Lower lobe of right lung (tissue), 2 donors: ENCODE measurements around the gene PTPRN2. TPM values are rescaled to one million over a fixed set of nuclear protein-coding genes. Genes with fewer than 3 reads are reported as not detected.

Experiments
- ATAC-seq, 2 donors: fragments of 200-7000 bp; cut with Tn5 transposase; one replicate each; pipeline ENCODE4 v1.9.1; 2020 to 2022; ENCODE audit warnings: mild to moderate bottlenecking in 2 of 2, moderate library complexity in 2 of 2
- DNase-seq: peaks from one replicate; pipeline ENCODE4 v3.0.0-alpha.2; 2020
- H3K27ac ChIP-seq: fragments of 200-600 bp; one replicate; pipeline ENCODE4 v1.8.0; 2022
- H3K27me3 ChIP-seq: fragments of 200-600 bp; one replicate; pipeline ENCODE4 v1.8.0; 2022; ENCODE audit warnings: low read depth
- H3K36me3 ChIP-seq: fragments of 200-600 bp; one replicate; pipeline ENCODE4 v1.8.0; 2022; ENCODE audit warnings: mild to moderate bottlenecking
- H3K4me1 ChIP-seq: fragments of 200-600 bp; one replicate; pipeline ENCODE4 v1.8.0; 2022
- H3K4me3 ChIP-seq: fragments of 200-600 bp; one replicate; pipeline ENCODE4 v1.8.0; 2022; ENCODE audit warnings: mild to moderate bottlenecking
- H3K9me3 ChIP-seq: fragments of 200-600 bp; one replicate; pipeline ENCODE4 v1.8.0; 2022
- CTCF ChIP-seq: fragments of 200-600 bp; IDR thresholded peaks from one replicate; pipeline ENCODE4 v1.8.0; 2022; ENCODE audit warnings: antibody characterized with exemption, mild to moderate bottlenecking
- intact Hi-C: fragments of 100-400 bp; cut with DNase I; formaldehyde crosslinking; loops from one replicate; pipeline ENCODE4 v1.11.0; 2022
- total RNA-seq: library from RNA; stranded (reverse); fragmentation: NEBNext Ultra II Directional; extraction: Animal tissue kit (Norgen Biotek cat#: 25700); gene quantifications from one replicate; pipeline ENCODE4 v1.2.1, GENCODE V29; 2021
- donor health status: DM: no; HTN: yes; CAD: no; lungs with severe emphysema.

The PTPRN2 gene
- total RNA-seq, 1 donor from 2014 or later = 6.8 TPM

GRCh38 chr7:157670490-157671357 is 916.9 kb downstream of the PTPRN2 start:
- DNase-seq (no peak), ATAC-seq (no peak)
- Histone ChIP-seq H3K9me3 (no peaks in the 10 kb centered on the region), H3K4me1 (no peaks in the 10 kb centered on the region), H3K27ac (no peak overlapping the region), H3K4me3 (no peak overlapping the region), H3K36me3 (no peaks in the 10 kb centered on the region), H3K27me3 (peaks cover 29% of the 10 kb centered on the region)
- intact Hi-C loops = no loop called here
- no peak for TF ChIP-seq CTCF

GRCh38 chr7:157669768-157670351 is 917.8 kb downstream of the PTPRN2 start:
- intact Hi-C loops = no loop called here
- Histone ChIP-seq H3K36me3 (no peaks in the 10 kb centered on the region), H3K27ac (no peak overlapping the region), H3K9me3 (no peaks in the 10 kb centered on the region), H3K4me3 (no peak overlapping the region), H3K4me1 (no peaks in the 10 kb centered on the region), H3K27me3 (peaks cover 22% of the 10 kb centered on the region)
- no peak for TF ChIP-seq CTCF
- no peak for DNase-seq
- ATAC-seq = no peak

- no peak for TF ChIP-seq CTCF
- Histone ChIP-seq H3K36me3 (no peaks in the 10 kb centered on the region), H3K27me3 (peaks cover 23% of the 10 kb centered on the region), H3K4me1 (no peaks in the 10 kb centered on the region), H3K9me3 (no peaks in the 10 kb centered on the region), H3K4me3 (no peak overlapping the region), H3K27ac (no peak overlapping the region)
- no peak for DNase-seq
- ATAC-seq = no peak
- intact Hi-C loops = no loop called here
Measured at GRCh38 chr7:157668884-157669767, 918.5 kb downstream of the PTPRN2 start.

GRCh38 chr7:157668221-157668883 is 919.3 kb downstream of the PTPRN2 start:
- Histone ChIP-seq H3K27me3 (peaks cover 30% of the 10 kb centered on the region), H3K4me3 (no peak overlapping the region), H3K36me3 (no peaks in the 10 kb centered on the region), H3K9me3 (no peaks in the 10 kb centered on the region), H3K27ac (no peak overlapping the region), H3K4me1 (no peaks in the 10 kb centered on the region)
- DNase-seq (no peak), ATAC-seq (no peak)
- intact Hi-C loops = no loop called here
- no peak for TF ChIP-seq CTCF

GRCh38 chr7:157667731-157668130 is 919.9 kb downstream of the PTPRN2 start:
- ATAC-seq (no peak), DNase-seq (no peak)
- TF ChIP-seq CTCF = no peak
- no peaks in the 10 kb centered on the region for H3K4me1 ChIP-seq
- no peak overlapping the region for H3K4me3 ChIP-seq
- no peaks in the 10 kb centered on the region for H3K9me3 ChIP-seq
- H3K27me3 ChIP-seq = peaks cover 30% of the 10 kb centered on the region
- no peak overlapping the region for H3K27ac ChIP-seq
- H3K36me3 ChIP-seq = no peaks in the 10 kb centered on the region
- intact Hi-C loops = no loop called here
